HG03108 (cell line): ENCODE measurements around the gene TEX50.
"Not testable (repeated sequence)": the region's sequence is repeated elsewhere in the genome, so short reads cannot be mapped to it uniquely, and the experiment has no call there.

Source experiments
- ATAC-seq: cut with Tn5 transposase; IDR thresholded peaks from one replicate; pipeline ENCODE4 v1.9.1; 2021; ENCODE audit warnings: moderate library complexity; ENCODE audit not compliant: unreplicated experiment

Gene TEX50

DNA sequence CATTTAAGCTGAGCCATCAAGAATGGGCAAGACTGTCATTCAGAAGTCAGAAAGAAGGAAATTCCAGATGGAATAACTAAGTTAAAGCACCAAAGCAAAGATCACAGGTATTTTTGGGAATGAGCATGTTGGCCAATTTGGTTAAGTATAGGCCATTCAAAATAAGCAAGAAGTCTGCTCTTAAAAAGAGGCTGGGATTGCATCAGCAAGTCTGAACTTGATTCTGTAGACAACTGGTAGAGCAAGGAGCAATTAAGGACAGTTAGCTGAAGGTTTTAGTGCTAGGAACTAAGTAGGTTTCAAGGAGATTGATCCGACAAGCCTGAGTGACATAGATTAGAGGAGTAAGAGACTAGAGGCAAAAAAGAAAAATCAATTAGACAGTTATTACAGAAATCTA, 26.1 kb downstream of the TEX50 start:
- no peak for ATAC-seq

DNA sequence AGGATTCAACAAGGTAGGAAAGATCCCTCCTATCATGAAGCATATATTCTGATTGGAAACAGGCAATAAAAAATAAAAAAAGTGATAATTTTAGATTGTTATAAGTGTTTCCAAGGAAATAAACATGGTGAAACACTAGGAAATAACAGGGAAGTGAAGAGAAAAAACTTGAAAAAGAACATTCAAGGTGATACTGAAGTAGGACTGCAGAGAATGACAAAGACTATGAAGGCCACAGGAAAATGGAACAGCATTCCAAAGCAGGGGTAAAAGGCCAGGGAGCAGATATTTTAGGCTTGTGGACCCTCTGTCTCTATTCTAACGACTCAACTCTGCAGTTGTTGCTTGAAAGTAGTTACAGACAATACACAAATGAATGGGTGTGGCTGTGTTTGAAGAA, 26.6 kb downstream of the TEX50 start:
- no peak for ATAC-seq

DNA sequence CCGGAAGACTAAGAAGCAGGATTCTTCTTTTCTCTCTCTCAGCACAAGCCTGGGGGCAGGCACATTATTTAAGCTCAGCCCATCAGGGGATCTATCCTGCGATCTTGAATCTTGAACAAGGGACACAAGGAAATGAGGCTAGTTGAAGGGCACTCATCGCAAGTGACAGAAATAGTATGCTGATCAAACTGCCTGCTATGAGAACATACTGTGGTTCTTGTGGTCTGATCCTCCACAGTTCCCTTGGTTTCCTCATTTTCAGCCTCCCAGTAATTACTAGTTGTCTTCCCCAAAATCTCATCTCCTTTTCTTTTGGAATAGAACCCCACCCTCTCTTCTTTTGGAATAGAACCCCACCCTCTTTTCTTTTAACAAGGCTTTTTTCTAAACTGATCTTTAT, 28.0 kb downstream of the TEX50 start:
- ATAC-seq: no peak

DNA sequence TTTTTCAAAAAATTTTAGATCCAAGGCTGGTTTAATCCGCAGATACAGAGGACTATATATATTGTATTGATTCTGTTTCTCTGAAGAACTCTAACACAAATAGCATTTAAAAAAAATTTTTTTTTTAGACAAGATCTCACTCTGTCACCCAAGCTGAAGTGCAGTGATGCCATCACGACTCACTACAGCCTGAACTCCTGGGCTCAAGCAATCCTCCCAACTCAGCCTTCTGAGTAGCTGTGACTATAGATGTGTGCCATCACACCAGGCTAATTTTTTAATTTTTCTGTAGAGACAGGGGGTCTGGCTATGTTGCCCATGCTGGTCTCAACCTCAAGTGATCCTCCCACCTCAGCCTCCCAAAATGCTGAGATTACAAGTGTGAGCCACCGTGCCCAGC, 31.5 kb downstream of the TEX50 start:
- ATAC-seq: no peak

DNA sequence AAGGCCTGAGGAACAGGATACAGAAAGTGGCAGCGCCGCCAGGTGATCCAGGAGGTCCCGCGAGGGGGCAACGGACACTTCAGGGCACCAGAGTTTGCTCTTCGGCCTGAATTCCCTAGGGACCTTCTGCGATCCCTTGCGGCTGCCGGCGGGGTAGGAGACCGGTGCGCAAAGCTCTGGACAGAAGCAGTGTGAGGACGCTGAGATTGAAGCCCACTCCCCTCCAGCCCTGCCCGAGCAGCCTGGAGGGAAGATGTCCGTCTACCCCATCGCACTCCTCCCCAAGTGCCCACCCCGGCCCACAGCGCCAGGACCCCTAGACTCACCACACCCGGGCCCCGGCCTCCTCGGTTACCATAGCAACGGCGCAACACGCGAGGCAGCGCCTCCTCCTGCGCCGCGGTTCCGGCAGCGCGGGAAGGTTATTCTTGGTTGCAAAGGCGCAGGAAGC, 34.4 kb downstream of the TEX50 start, which contains the start of gene ANKRD45:
ANKRD45 (minus strand) TSS at position 361 of the 451 bp plus-strand sequence. CDS start 10,433 bp downstream, outside the sequence.
- no peak for ATAC-seq

DNA sequence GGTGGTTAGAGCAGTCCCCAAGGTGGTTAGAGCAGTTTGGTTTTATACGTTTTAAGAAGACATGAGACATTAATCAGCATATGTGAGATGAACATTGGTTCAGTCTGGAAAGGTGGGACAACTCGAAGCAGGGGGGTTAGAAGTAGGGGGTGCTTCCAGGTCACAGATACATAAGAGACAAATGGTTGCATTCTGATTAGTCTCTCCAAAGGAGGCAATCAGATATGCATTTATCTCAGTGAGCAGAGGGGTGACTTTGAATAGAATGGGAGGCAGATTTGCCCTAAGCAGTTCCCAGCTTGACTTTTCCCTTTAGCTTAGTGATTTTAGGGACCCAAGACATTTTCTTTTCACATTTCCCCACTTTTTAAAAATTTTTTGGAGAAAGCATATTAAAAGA, 39.4 kb downstream of the TEX50 start:
- ATAC-seq: not testable (repeated sequence)

DNA sequence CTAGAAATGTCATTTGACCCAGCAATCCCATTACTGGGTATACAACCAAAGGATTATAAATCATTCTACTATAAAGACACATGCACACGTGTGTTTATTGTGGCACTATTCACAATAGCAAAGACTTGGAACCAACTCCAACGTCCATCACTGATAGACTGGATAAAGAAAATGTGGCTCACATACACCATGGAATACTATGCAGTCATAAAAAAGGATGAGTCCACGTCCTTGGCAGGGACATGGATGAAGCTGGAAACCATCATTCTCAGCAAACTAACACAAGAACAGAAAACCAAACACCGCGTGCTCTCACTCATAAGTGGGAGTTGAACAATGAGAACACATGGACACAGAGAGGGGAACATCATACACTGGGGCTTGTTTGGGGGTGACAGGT, 45.0 kb downstream of the TEX50 start:
- ATAC-seq: not testable (repeated sequence)

DNA sequence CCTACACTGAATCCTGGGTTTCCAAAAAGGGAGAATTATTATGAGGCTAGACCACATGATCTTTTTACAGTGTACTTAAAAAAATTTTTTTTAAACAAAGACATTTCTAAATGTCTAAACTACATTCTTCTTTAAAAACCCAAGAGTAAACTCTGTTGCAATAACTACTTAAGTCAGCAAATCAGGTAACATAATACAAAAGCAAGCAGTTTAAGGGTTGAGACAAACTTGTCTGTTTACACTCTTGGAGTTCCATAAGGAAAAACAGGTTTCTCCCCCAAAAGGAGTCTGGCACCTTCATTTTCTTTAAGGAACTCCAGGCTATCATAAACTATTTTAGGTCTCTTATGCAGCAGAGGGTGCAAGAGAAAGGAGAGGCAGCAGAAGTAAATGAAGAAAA, 47.0 kb downstream of the TEX50 start:
- ATAC-seq: no peak

DNA sequence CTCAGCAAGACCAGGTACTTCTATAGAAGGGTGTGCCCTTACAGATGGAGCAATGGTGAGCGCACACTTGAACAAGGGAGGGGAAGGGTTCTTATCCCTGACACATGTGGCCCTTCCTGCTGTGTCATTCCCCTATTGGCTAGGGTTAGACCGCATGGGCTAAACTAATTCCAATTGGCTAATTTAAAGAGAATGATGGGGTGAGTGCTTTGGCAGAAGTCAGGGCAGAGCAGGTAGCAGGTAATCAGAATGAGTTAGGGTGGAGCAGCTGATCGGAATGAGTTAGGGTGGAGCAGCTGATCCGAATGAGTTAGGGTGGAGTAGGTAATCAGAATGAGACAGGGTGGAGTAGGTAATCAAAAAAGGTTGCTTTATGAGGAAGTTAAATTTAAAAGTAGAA, 48.7 kb downstream of the TEX50 start:
- ATAC-seq: not testable (repeated sequence)

DNA sequence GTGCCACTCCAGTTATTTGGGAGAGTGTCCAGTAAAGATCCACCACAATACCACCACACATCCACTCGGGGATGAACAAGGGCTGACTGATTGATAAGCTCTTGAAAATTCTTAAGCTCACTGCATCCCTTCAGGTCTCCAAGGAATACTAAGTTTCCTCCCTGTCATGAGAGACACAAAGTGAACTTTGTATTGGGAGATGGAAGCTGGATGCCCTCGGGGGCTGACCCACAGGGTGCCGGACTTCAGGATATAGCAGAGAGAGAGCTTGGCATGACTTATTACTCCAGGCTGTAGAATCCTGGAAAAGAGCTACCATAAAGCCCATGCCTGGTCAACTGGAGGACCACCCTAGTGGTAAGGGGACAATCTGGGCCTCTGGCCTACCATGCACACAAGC, 50.0 kb downstream of the TEX50 start:
- not testable (repeated sequence) for ATAC-seq
